Small intestine (tissue), 4 donors: ENCODE results near the gene FCGR2B. TPM values are rescaled to one million over a fixed set of nuclear protein-coding genes. Genes with fewer than 3 reads are reported as not detected.

Experiments
- polyA plus RNA-seq, 4 donors: library from polyadenylated mRNA; stranded (reverse) in 3 of 4; unstranded in 1 of 4; fragments of 200-250 nt in 3 of 4; fragments of 120-200 nt in 1 of 4; gene quantifications; one replicate each; pipeline versions ENCODE4 v1.2.1 to v1.2.3, GENCODE V29; 2013
- donor health status: healthy with polysubstance abuse.
- donor health status: Bipolar disorder and iron deficiency.
- donor health status: healthy.

Gene FCGR2B
- polyA plus RNA-seq, 4 donors: 0.07 to 12.3 (median 0.54) TPM; not detected in 1

Other genes starting within 250 kb of the FCGR2B start
- 10 to 100 TPM in 1 of 4 donors, 1 to 10 TPM in 3; 1.1 to 18.7 (median 3.8) TPM for gene FCGR2A, start 157.7 kb upstream of the FCGR2B start, polyA plus RNA-seq
- 1 to 10 TPM in 2 of 4 donors, under 1 TPM in 2; 0.22 to 1.6 (median 0.72) TPM for gene HSPA6, start 138.6 kb upstream of the FCGR2B start, polyA plus RNA-seq
- 10 to 100 TPM in 1 of 4 donors, 1 to 10 TPM in 3; 1.3 to 19.5 (median 2.4) TPM for gene FCGR3A, start 113.3 kb upstream of the FCGR2B start, polyA plus RNA-seq
- under 1 TPM; 0.12 to 0.54 (median 0.25) TPM for gene FCGR3B, start 32.0 kb upstream of the FCGR2B start, polyA plus RNA-seq
- 1 to 10 TPM in 1 of 4 donors, under 1 TPM in 1, not detected in 2; 0.21 to 1.4 TPM for gene FCRLA, start 44.1 kb downstream of the FCGR2B start, polyA plus RNA-seq
- gene FCRLB, start 58.4 kb downstream of the FCGR2B start, polyA plus RNA-seq: under 1 TPM in 2 of 4 donors, not detected in 2; 0.34 to 0.96 TPM
- gene DUSP12, start 86.6 kb downstream of the FCGR2B start, polyA plus RNA-seq: 10 to 100 TPM in 3 of 4 donors, 1 to 10 TPM in 1; 9.4 to 28.9 (median 22.3) TPM
- gene ATF6, start 103.2 kb downstream of the FCGR2B start, polyA plus RNA-seq: 10 to 100 TPM in 1 of 4 donors, 1 to 10 TPM in 3; 2.7 to 19.6 (median 6.1) TPM